OCI-LY3 (cell line): Measurements from ENCODE around the gene PGLYRP4.

Source experiments
- H2AFZ ChIP-seq: fragments of 200-600, 300-600 bp; shearing (Covaris generic); 2 replicates; pipeline ENCODE4 v1.6.0; 2014; ENCODE audit warnings: antibody characterized with exemption, low read depth, low read length
- H3K27ac ChIP-seq: fragments of 200-600, 300-600 bp; sonication (generic); 2 replicates; pipeline ENCODE4 v1.5.1; 2014; ENCODE audit warnings: mild to moderate bottlenecking, low read length, moderate library complexity, mixed read lengths
- H3K27me3 ChIP-seq: fragments of 200-600, 300-600 bp; sonication (generic); 2 replicates; pipeline ENCODE4 v1.6.1; 2014; ENCODE audit warnings: low read depth, low read length, mixed read lengths
- H3K36me3 ChIP-seq: fragments of 200-600, 300-600 bp; sonication (generic); replicated peaks from 2 replicates; pipeline ENCODE3; 2014; ENCODE audit warnings: low read depth, low read length, mixed read lengths
- H3K4me1 ChIP-seq: fragments of 300-600, 200-600 bp; sonication (generic); 2 replicates; pipeline ENCODE4 v1.6.1; 2014; ENCODE audit warnings: low read length, mixed read lengths
- H3K4me2 ChIP-seq: fragments of 200-600, 300-600 bp; sonication (generic); 2 replicates; pipeline ENCODE4 v1.6.1; 2014; ENCODE audit warnings: low read length, mixed read lengths
- H3K4me3 ChIP-seq: fragments of 300-600, 200-600 bp; sonication (generic); 2 replicates; pipeline ENCODE4 v1.5.1; 2014; ENCODE audit warnings: antibody characterized with exemption, mild to moderate bottlenecking, low read length, moderate library complexity
- H3K79me2 ChIP-seq: fragments of 300-600, 200-600 bp; shearing (Covaris generic); 2 replicates; pipeline ENCODE4 v1.6.1; 2014; ENCODE audit warnings: mild to moderate bottlenecking, low read length, mixed read lengths
- H3K9ac ChIP-seq: fragments of 300-600, 200-600 bp; shearing (Covaris generic); 2 replicates; pipeline ENCODE4 v1.6.0; 2014; ENCODE audit warnings: mild to moderate bottlenecking, low read length, moderate library complexity
- H3K9me3 ChIP-seq: fragments of 200-600, 300-600 bp; shearing (Covaris generic); 2 replicates; pipeline ENCODE4 v1.6.1; 2014; ENCODE audit warnings: low read length, mixed read lengths; ENCODE audit not compliant: insufficient read depth
- H4K20me1 ChIP-seq: fragments of 200-600, 300-600 bp; sonication (generic); 2 replicates; pipeline ENCODE4 v1.6.1; 2016; ENCODE audit warnings: low read length, mixed read lengths; ENCODE audit not compliant: insufficient read depth
- CTCF ChIP-seq: fragments of 200-600, 300-600 bp; sonication (generic); IDR thresholded peaks from 2 replicates; pipeline ENCODE4 v1.5.1; 2014; ENCODE audit warnings: antibody characterized with exemption, low read length, low read depth
- EZH2phosphoT487 ChIP-seq: fragments of 200-600 bp; shearing (Covaris generic); IDR thresholded peaks from 2 replicates; pipeline ENCODE4 v1.6.1; 2018; ENCODE audit warnings: antibody characterized with exemption, mixed run types, low read depth

The PGLYRP4 gene

GRCh38 chr1:153343811-153344717, 4.6 kb downstream of the PGLYRP4 start:
- no peak for TF ChIP-seq EZH2phosphoT487
- no peak for TF ChIP-seq CTCF

GRCh38 chr1:153343040-153343681, 5.5 kb downstream of the PGLYRP4 start:
- no peaks in the 10 kb centered on the region for H4K20me1 ChIP-seq
- H3K4me2 ChIP-seq = peak overlapping the region; percentile 86
- H3K9ac ChIP-seq = peak overlapping the region; percentile 55
- H3K27me3 ChIP-seq = peaks cover 9% of the 10 kb centered on the region; the same call in 1 of the 2 replicates
- H3K4me3 ChIP-seq = peak overlapping the region; percentile 30
- no peaks in the 10 kb centered on the region for H3K9me3 ChIP-seq
- peak overlapping the region; percentile 83 for H3K27ac ChIP-seq
- H2AFZ ChIP-seq = peak overlapping the region; percentile 57
- peaks cover 56% of the 10 kb centered on the region for H3K4me1 ChIP-seq
- no peaks in the 10 kb centered on the region for H3K36me3 ChIP-seq
- TF ChIP-seq CTCF (no peak), EZH2phosphoT487 (no peak)
- no peaks in the 10 kb centered on the region for H3K79me2 ChIP-seq

More at GRCh38 chr1:153343811-153344717, 4.6 kb downstream of the PGLYRP4 start:
- Histone ChIP-seq H2AFZ (peak overlapping the region; percentile 57), H3K79me2 (no peaks in the 10 kb centered on the region), H4K20me1 (no peaks in the 10 kb centered on the region), H3K4me1 (peaks cover 65% of the 10 kb centered on the region), H3K27me3 (peaks cover 9% of the 10 kb centered on the region; the same call in 1 of the 2 replicates), H3K9ac (peak overlapping the region; percentile 55), H3K36me3 (no peaks in the 10 kb centered on the region), H3K4me2 (peak overlapping the region; percentile 86), H3K4me3 (peak overlapping the region; percentile 30), H3K27ac (peak overlapping the region; percentile 83), H3K9me3 (no peaks in the 10 kb centered on the region)

- TF ChIP-seq CTCF (no peak), EZH2phosphoT487 (no peak)
- H3K9me3 ChIP-seq = no peaks in the 10 kb centered on the region
- no peak overlapping the region for H3K4me2 ChIP-seq
- peaks cover 46% of the 10 kb centered on the region for H3K4me1 ChIP-seq
- 0 out of 2 replicates have a peak, but pooled peaks cover 8% of the 10 kb centered on the region for H3K27me3 ChIP-seq
- no peak overlapping the region for H3K4me3 ChIP-seq
- H4K20me1 ChIP-seq = no peaks in the 10 kb centered on the region
- H3K9ac ChIP-seq = no peak overlapping the region
- H2AFZ ChIP-seq = no peak overlapping the region
- H3K36me3 ChIP-seq = no peaks in the 10 kb centered on the region
- H3K79me2 ChIP-seq = no peaks in the 10 kb centered on the region
- H3K27ac ChIP-seq = no peak overlapping the region
Measured at GRCh38 chr1:153342178-153342577, 6.5 kb downstream of the PGLYRP4 start.

- no peak for TF ChIP-seq CTCF
- TF ChIP-seq EZH2phosphoT487 = no peak
Measured at GRCh38 chr1:153341431-153341934, 7.2 kb downstream of the PGLYRP4 start.

More at GRCh38 chr1:153341431-153341934, 7.2 kb downstream of the PGLYRP4 start:
- Histone ChIP-seq H3K4me3 (no peak overlapping the region), H3K4me2 (no peak overlapping the region), H3K9ac (no peak overlapping the region), H2AFZ (no peak overlapping the region), H3K9me3 (no peaks in the 10 kb centered on the region), H3K36me3 (no peaks in the 10 kb centered on the region), H4K20me1 (no peaks in the 10 kb centered on the region), H3K79me2 (no peaks in the 10 kb centered on the region), H3K4me1 (peaks cover 39% of the 10 kb centered on the region), H3K27me3 (0 out of 2 replicates have a peak, but pooled peaks cover 8% of the 10 kb centered on the region), H3K27ac (no peak overlapping the region)
